GM12878 (cell line): ENCODE measurements around the gene CLDN10. TPM values are rescaled to one million over a fixed set of nuclear protein-coding genes. Genes with fewer than 3 reads are reported as not detected.

ENCODE experiments used
- ATAC-seq: fragments of 200-7000 bp; cut with Tn5 transposase; 3 replicates; pipeline ENCODE4 v1.9.1; 2020; ENCODE audit warnings: mild to moderate bottlenecking, moderate library complexity
- BruUV-seq: library from RNA; stranded (reverse); fragments of 400-500 nt; replicated peaks from 2 replicates; lab custom pipeline; 2021; lab: Mats Ljungman, UMichigan
- CTCF ChIA-PET: fragments of 300-600 bp; sonication (Branson Sonifier 250); formaldehyde crosslinking; extraction: SDS; loops from one replicate; lab custom pipeline; 2021; ENCODE audit warnings: inconsistent platforms; lab: Yijun Ruan, JAX
- POLR2A ChIA-PET: fragments of 350-600 bp; formaldehyde crosslinking; extraction: SDS; loops from one replicate; lab custom pipeline; 2021; ENCODE audit warnings: inconsistent platforms; lab: Charles Lee
- RAD21 ChIA-PET: fragments of 300-600 bp; sonication (Branson Sonifier 250); formaldehyde crosslinking; loops from one replicate; lab custom pipeline; 2023; ENCODE audit warnings: antibody characterized with exemption; ENCODE audit not compliant: unreplicated experiment; lab: Charles Lee
- SMC1A ChIA-PET: fragments of 300-600 bp; sonication (Branson Sonifier 250); formaldehyde crosslinking; loops from one replicate; lab custom pipeline; 2023; ENCODE audit not compliant: unreplicated experiment, uncharacterized antibody; lab: Charles Lee
- DNase-seq: peaks from one replicate; pipeline ENCODE4 v3.0.0-alpha.2; 2011; ENCODE audit warnings: low read depth, low spot score
- FAIRE-seq: peaks from 3 replicates; lab custom pipeline; 2011; peaks lifted over from hg19 to GRCh38; lab: Jason Lieb, UNC
- H2AFZ ChIP-seq: 2 replicates; pipeline ENCODE4 v1.6.0; 2011; ENCODE audit warnings: low read depth, low read length, control low read depth; ENCODE audit not compliant: control insufficient read depth
- H3K27ac ChIP-seq: 2 replicates; pipeline ENCODE4 v1.5.1; 2011; ENCODE audit warnings: control low read depth; ENCODE audit not compliant: control insufficient read depth, insufficient read depth
- H3K27me3 ChIP-seq, 2 experiments: replicated peaks in 1 of 2; 2 replicates each; pipeline versions ENCODE4 v1.6.0 to v1.6.1; 2011; ENCODE audit warnings: low read length in 1 of 2; ENCODE audit not compliant: control insufficient read depth in 2 of 2, insufficient read depth in 2 of 2
- H3K36me3 ChIP-seq, 2 experiments: 2 replicates each; pipeline ENCODE4 v1.5.1; 2011; ENCODE audit warnings: low read length in 1 of 2; ENCODE audit not compliant: control insufficient read depth in 2 of 2, insufficient read depth in 2 of 2
- H3K4me1 ChIP-seq: 2 replicates; pipeline ENCODE4 v1.6.1; 2011; ENCODE audit warnings: mild to moderate bottlenecking, low read length, moderate library complexity, mixed read lengths; ENCODE audit not compliant: control insufficient read depth, insufficient read depth
- H3K4me2 ChIP-seq: 2 replicates; pipeline ENCODE4 v1.6.0; 2011; ENCODE audit warnings: control low read depth; ENCODE audit not compliant: control insufficient read depth, insufficient read depth
- H3K4me3 ChIP-seq: fragments of 200-600 bp; sonication (generic); 2 replicates; pipeline ENCODE4 v1.5.1; 2016
- H3K79me2 ChIP-seq: 2 replicates; pipeline ENCODE4 v1.6.0; 2011; ENCODE audit warnings: low read length; ENCODE audit not compliant: control insufficient read depth, insufficient read depth
- H3K9ac ChIP-seq: 2 replicates; pipeline ENCODE4 v1.8.0; 2011; ENCODE audit warnings: low read length, control low read depth, mixed read lengths; ENCODE audit not compliant: control insufficient read depth, insufficient read depth
- H3K9me3 ChIP-seq: replicated peaks from 3 replicates; pipeline ENCODE4 v1.5.1; 2011; ENCODE audit warnings: mild to moderate bottlenecking, low read length; ENCODE audit not compliant: control insufficient read depth, insufficient read depth
- H4K20me1 ChIP-seq: 2 replicates; pipeline ENCODE4 v1.6.0; 2011; ENCODE audit not compliant: control insufficient read depth, insufficient read depth
- ATF3 ChIP-seq: IDR thresholded peaks from 2 replicates; pipeline ENCODE4 v1.6.1; 2011; ENCODE audit warnings: low read depth, mild to moderate bottlenecking, low read length, moderate library complexity, borderline replicate concordance; ENCODE audit errors: extremely low read depth
- CBX5 ChIP-seq: sonication (generic); IDR thresholded peaks from 2 replicates; pipeline ENCODE4 v1.6.1; 2016; ENCODE audit warnings: low read depth, moderate library complexity, mild to moderate bottlenecking, inconsistent platforms
- FOXK2 ChIP-seq: fragments of 450-650 bp; IDR thresholded peaks from 2 replicates; pipeline ENCODE4 v1.6.1; 2017; ENCODE audit warnings: mild to moderate bottlenecking, moderate library complexity
- HDAC2 ChIP-seq: fragments of 200-600 bp; sonication (generic); IDR thresholded peaks from 2 replicates; pipeline ENCODE4 v1.6.1; 2017
- JUND ChIP-seq: IDR thresholded peaks from 2 replicates; pipeline ENCODE4 v1.6.1; 2012; ENCODE audit warnings: low read depth, mild to moderate bottlenecking, low read length, improper control_type of control experiment, moderate library complexity
- MTA2 ChIP-seq: fragments of 450-650 bp; IDR thresholded peaks from 2 replicates; pipeline ENCODE4 v1.6.1; 2016; ENCODE audit warnings: low read depth, mild to moderate bottlenecking, moderate library complexity
- NBN ChIP-seq: fragments of 450-650 bp; IDR thresholded peaks from 2 replicates; pipeline ENCODE4 v1.6.1; 2016
- PAX5 ChIP-seq: IDR thresholded peaks from 2 replicates; pipeline ENCODE4 v1.6.1; 2011; ENCODE audit warnings: low read depth, low read length, borderline replicate concordance
- RELA ChIP-seq: fragments of 450-650 bp; IDR thresholded peaks from 2 replicates; pipeline ENCODE4 v1.8.0; 2014; ENCODE audit warnings: borderline replicate concordance; ENCODE audit not compliant: partially characterized antibody
- SPI1 ChIP-seq: IDR thresholded peaks from 2 replicates; pipeline ENCODE4 v1.6.1; 2011; ENCODE audit warnings: low read depth, mild to moderate bottlenecking, low read length, moderate library complexity, borderline replicate concordance; ENCODE audit not compliant: insufficient read depth
- SUZ12 ChIP-seq: fragments of 200-600 bp; sonication (generic); IDR thresholded peaks from one replicate; pipeline ENCODE4 v1.6.1; 2018; ENCODE audit warnings: antibody characterized with exemption, mild to moderate bottlenecking; ENCODE audit not compliant: unreplicated experiment
- TCF3 ChIP-seq: IDR thresholded peaks from 2 replicates; pipeline ENCODE4 v1.6.1; 2012; ENCODE audit warnings: low read depth, mild to moderate bottlenecking, low read length, borderline replicate concordance; ENCODE audit not compliant: insufficient read depth
- USF2 ChIP-seq: IDR thresholded peaks from 2 replicates; pipeline ENCODE4 v1.6.1; 2011; ENCODE audit warnings: low read depth, low read length, improper control_type of control experiment, borderline replicate concordance
- WGBS: methylation state at CpG from one replicate; pipeline ENCODE4 v1.1.6; 2016; ENCODE audit warnings: low lambda C conversion rate; ENCODE audit not compliant: insufficient replicate concordance, insufficient coverage; ENCODE audit errors: missing lambda C conversion rate; 5-methylcytosine and 5-hydroxymethylcytosine counted together
- in situ Hi-C: fragments of 300-500 bp; cut with MboI; formaldehyde crosslinking; loops from 9 replicates; pipeline ENCODE4 v1.14.3; 2018; ENCODE audit warnings: mixed read lengths
- intact Hi-C: fragments of 100-400 bp; cut with micrococcal nuclease; formaldehyde crosslinking; loops from one replicate; pipeline ENCODE4 v1.14.2; 2022; ENCODE audit not compliant: unreplicated experiment
- polyA plus RNA-seq, 11 experiments: library from polyadenylated mRNA; depleted of rRNA in 4 of 11; unstranded in 6 of 11; stranded (reverse) in 5 of 11; fragments of >200 nt; fragmentation: Nextera tagmentation in 4 of 11; fragmentation: Illumina TruSeq in 1 of 11; extraction: Ambion mirVana in 4 of 11; extraction: Trizol in 1 of 11; gene quantifications; 1 replicate in 1 of 11; 2 replicates in 10 of 11; pipeline versions ENCODE4 v1.2.1 to v1.2.3, GENCODE V29; 2011 to 2016; ENCODE audit warnings: inconsistent platforms in 2 of 11, missing spikeins in 2 of 11, low read depth in 1 of 11
- total RNA-seq, 4 experiments: library from RNA; depleted of rRNA in 3 of 4; stranded (reverse); fragments of >200 nt in 3 of 4; fragmentation: Illumina TruSeq in 1 of 4; extraction: Trizol in 1 of 4; gene quantifications; 2 replicates each; pipeline versions ENCODE4 v1.2.1 to v1.2.3, GENCODE V29; 2013 to 2021
- TF ChIP-seq, protein P1 (sequence below): fragments of 150-350 bp; IDR thresholded peaks from 2 replicates; pipeline ENCODE4 v1.6.1; 2016; ENCODE audit warnings: low read depth, low read length
- TF ChIP-seq, protein P2 (sequence below): fragments of 450-650 bp; formaldehyde crosslinking; IDR thresholded peaks from 2 replicates; pipeline ENCODE4 v1.4.0; 2020; ENCODE audit warnings: mild to moderate bottlenecking, moderate library complexity

Gene CLDN10
- total and polyA plus RNA-seq, 10 of the 15 experiments (the other 5 are each of a cell fraction or from before 2014, with no cell fraction given) = not detected

DNA sequence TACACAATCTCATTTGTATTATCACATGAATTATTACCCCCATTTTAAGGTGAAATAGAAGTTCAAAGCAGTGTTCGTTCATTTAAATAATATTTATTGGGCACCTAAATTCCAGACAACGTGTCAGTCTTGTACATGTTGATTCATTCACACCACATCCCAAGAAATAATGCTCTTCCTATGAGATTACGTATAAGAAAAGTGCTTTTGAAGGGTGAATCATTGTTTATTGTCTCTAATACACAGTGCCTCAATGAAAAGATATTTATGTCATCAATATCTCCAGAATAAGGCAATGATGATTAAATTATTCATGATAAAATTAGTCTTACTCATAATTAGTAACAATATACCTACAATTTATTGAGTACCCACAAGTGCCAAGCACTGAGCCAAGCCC is 35.6 kb downstream of the CLDN10 start:
- Histone ChIP-seq H2AFZ (no peak overlapping the region), H3K36me3 (no peaks in the 10 kb centered on the region), H3K4me2 (no peak overlapping the region), H3K4me1 (no peaks in the 10 kb centered on the region), H3K27me3 (peaks cover 0 to 3% of the 10 kb centered on the region in 2 experiments; a peak in 2 of 4 replicates), H3K4me3 (no peak overlapping the region), H3K79me2 (no peaks in the 10 kb centered on the region), H3K27ac (no peak overlapping the region), H3K9ac (no peak overlapping the region), H4K20me1 (no peaks in the 10 kb centered on the region), H3K9me3 (no peaks in the 10 kb centered on the region)
- ChIA-PET SMC1A (no interaction called here), POLR2A (no interaction called here), RAD21 (no interaction called here), CTCF (no interaction called here)
- BruUV-seq = no TSS peak
- DNase-seq = no peak
- FAIRE-seq = no peak
- no peak for TF ChIP-seq MTA2
- no peak for TF ChIP-seq SUZ12
- no peak for TF ChIP-seq JUND
- no peak for TF ChIP-seq FOXK2
- TF ChIP-seq HDAC2 = no peak
- TF ChIP-seq NBN = no peak
- no peak for TF ChIP-seq USF2
- TF ChIP-seq ATF3 = no peak
- TF ChIP-seq PAX5 = no peak
- no peak for TF ChIP-seq TCF3
- TF ChIP-seq, protein P1, sequence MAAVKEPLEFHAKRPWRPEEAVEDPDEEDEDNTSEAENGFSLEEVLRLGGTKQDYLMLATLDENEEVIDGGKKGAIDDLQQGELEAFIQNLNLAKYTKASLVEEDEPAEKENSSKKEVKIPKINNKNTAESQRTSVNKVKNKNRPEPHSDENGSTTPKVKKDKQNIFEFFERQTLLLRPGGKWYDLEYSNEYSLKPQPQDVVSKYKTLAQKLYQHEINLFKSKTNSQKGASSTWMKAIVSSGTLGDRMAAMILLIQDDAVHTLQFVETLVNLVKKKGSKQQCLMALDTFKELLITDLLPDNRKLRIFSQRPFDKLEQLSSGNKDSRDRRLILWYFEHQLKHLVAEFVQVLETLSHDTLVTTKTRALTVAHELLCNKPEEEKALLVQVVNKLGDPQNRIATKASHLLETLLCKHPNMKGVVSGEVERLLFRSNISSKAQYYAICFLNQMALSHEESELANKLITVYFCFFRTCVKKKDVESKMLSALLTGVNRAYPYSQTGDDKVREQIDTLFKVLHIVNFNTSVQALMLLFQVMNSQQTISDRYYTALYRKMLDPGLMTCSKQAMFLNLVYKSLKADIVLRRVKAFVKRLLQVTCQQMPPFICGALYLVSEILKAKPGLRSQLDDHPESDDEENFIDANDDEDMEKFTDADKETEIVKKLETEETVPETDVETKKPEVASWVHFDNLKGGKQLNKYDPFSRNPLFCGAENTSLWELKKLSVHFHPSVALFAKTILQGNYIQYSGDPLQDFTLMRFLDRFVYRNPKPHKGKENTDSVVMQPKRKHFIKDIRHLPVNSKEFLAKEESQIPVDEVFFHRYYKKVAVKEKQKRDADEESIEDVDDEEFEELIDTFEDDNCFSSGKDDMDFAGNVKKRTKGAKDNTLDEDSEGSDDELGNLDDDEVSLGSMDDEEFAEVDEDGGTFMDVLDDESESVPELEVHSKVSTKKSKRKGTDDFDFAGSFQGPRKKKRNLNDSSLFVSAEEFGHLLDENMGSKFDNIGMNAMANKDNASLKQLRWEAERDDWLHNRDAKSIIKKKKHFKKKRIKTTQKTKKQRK = no peak
- TF ChIP-seq RELA = no peak
- TF ChIP-seq, protein P2, sequence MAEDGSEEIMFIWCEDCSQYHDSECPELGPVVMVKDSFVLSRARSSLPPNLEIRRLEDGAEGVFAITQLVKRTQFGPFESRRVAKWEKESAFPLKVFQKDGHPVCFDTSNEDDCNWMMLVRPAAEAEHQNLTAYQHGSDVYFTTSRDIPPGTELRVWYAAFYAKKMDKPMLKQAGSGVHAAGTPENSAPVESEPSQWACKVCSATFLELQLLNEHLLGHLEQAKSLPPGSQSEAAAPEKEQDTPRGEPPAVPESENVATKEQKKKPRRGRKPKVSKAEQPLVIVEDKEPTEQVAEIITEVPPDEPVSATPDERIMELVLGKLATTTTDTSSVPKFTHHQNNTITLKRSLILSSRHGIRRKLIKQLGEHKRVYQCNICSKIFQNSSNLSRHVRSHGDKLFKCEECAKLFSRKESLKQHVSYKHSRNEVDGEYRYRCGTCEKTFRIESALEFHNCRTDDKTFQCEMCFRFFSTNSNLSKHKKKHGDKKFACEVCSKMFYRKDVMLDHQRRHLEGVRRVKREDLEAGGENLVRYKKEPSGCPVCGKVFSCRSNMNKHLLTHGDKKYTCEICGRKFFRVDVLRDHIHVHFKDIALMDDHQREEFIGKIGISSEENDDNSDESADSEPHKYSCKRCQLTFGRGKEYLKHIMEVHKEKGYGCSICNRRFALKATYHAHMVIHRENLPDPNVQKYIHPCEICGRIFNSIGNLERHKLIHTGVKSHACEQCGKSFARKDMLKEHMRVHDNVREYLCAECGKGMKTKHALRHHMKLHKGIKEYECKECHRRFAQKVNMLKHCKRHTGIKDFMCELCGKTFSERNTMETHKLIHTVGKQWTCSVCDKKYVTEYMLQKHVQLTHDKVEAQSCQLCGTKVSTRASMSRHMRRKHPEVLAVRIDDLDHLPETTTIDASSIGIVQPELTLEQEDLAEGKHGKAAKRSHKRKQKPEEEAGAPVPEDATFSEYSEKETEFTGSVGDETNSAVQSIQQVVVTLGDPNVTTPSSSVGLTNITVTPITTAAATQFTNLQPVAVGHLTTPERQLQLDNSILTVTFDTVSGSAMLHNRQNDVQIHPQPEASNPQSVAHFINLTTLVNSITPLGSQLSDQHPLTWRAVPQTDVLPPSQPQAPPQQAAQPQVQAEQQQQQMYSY (CRISPR knock-in tag) = no peak
- no peak for TF ChIP-seq SPI1
- no peak for TF ChIP-seq CBX5
- WGBS = 61% methylated on average over 3 of the region's 3 CpGs
- intact Hi-C loops (no loop called here), in situ Hi-C loops (no loop called here)
- ATAC-seq = no peak
